ENCODE results near the gene CCNY.

The CCNY gene

GRCh38 chr10:35554036-35554435 is 217.7 kb downstream of the CCNY start:
- no peaks in the 10 kb centered on the region for H3K27me3 ChIP-seq (ENCODE audit: control insufficient read depth, insufficient read depth, low read length)
- no peaks in the 10 kb centered on the region for H3K9me3 ChIP-seq (ENCODE audit: control insufficient read depth, low read length)
- TF ChIP-seq CTCF (IDR thresholded peaks at IDR 0.05): no peak
- no peak overlapping the region for H3K27ac ChIP-seq
- no peaks in the 10 kb centered on the region for H3K36me3 ChIP-seq (ENCODE audit: control insufficient read depth, insufficient read depth, low read length)
- H3K4me3 ChIP-seq (ENCODE audit: low read depth, low read length): no peak overlapping the region
- no peak overlapping the region for H3K4me2 ChIP-seq (ENCODE audit: low read length)
- H2AFZ ChIP-seq: no peak overlapping the region
- H3K9ac ChIP-seq: no peak overlapping the region
- H3K4me1 ChIP-seq: no peaks in the 10 kb centered on the region
- peaks cover 4% of the 10 kb centered on the region for H3K79me2 ChIP-seq

- Histone ChIP-seq H3K79me2 (peaks cover 4% of the 10 kb centered on the region), H3K4me2 (ENCODE audit: low read length) (no peak overlapping the region), H3K36me3 (ENCODE audit: control insufficient read depth, insufficient read depth, low read length) (no peaks in the 10 kb centered on the region), H3K27ac (no peak overlapping the region), H3K9me3 (ENCODE audit: control insufficient read depth, low read length) (no peaks in the 10 kb centered on the region), H3K27me3 (ENCODE audit: control insufficient read depth, insufficient read depth, low read length) (no peaks in the 10 kb centered on the region), H3K4me3 (ENCODE audit: low read depth, low read length) (no peak overlapping the region), H3K4me1 (no peaks in the 10 kb centered on the region), H2AFZ (no peak overlapping the region), H3K9ac (no peak overlapping the region)
- no peak for TF ChIP-seq CTCF (IDR thresholded peaks at IDR 0.05)
Measured at GRCh38 chr10:35554461-35555056, 218.2 kb downstream of the CCNY start.

- Histone ChIP-seq H3K4me3 (ENCODE audit: low read depth, low read length) (no peak overlapping the region), H2AFZ (no peak overlapping the region), H3K27ac (no peak overlapping the region), H3K27me3 (ENCODE audit: control insufficient read depth, insufficient read depth, low read length) (no peaks in the 10 kb centered on the region), H3K79me2 (no peaks in the 10 kb centered on the region), H3K36me3 (ENCODE audit: control insufficient read depth, insufficient read depth, low read length) (no peaks in the 10 kb centered on the region), H3K9me3 (ENCODE audit: control insufficient read depth, low read length) (no peaks in the 10 kb centered on the region), H3K4me1 (no peaks in the 10 kb centered on the region), H3K9ac (no peak overlapping the region), H3K4me2 (ENCODE audit: low read length) (no peak overlapping the region)
- no peak for TF ChIP-seq CTCF (IDR thresholded peaks at IDR 0.05)
Measured at GRCh38 chr10:35555962-35556930, 219.9 kb downstream of the CCNY start.

- H2AFZ ChIP-seq: no peak overlapping the region
- H3K4me3 ChIP-seq (ENCODE audit: low read depth, low read length): no peak overlapping the region
- no peak for TF ChIP-seq CTCF (IDR thresholded peaks at IDR 0.05)
Measured at GRCh38 chr10:35558276-35558675, 222.0 kb downstream of the CCNY start.

More at GRCh38 chr10:35558276-35558675, 222.0 kb downstream of the CCNY start:
- Histone ChIP-seq H3K9me3 (ENCODE audit: control insufficient read depth, low read length) (no peaks in the 10 kb centered on the region), H3K27ac (no peak overlapping the region), H3K36me3 (ENCODE audit: control insufficient read depth, insufficient read depth, low read length) (no peaks in the 10 kb centered on the region), H3K79me2 (no peaks in the 10 kb centered on the region), H3K27me3 (ENCODE audit: control insufficient read depth, insufficient read depth, low read length) (no peaks in the 10 kb centered on the region), H3K9ac (no peak overlapping the region), H3K4me1 (no peaks in the 10 kb centered on the region), H3K4me2 (ENCODE audit: low read length) (no peak overlapping the region)
